Neural progenitor cell (in vitro differentiated cells): Measurements from ENCODE around the gene LIAS. TPM values are rescaled to one million over a fixed set of nuclear protein-coding genes. Genes with fewer than 3 reads are reported as not detected.

Experiments used
- DNase-seq: peaks from one replicate; pipeline ENCODE4 v3.0.0-alpha.2; 2016; ENCODE audit warnings: low spot score
- H2AFZ ChIP-seq: fragments of 200-600 bp; sonication (generic); replicated peaks from 2 replicates; pipeline ENCODE4 v1.6.1; 2016; ENCODE audit warnings: antibody characterized with exemption
- H3F3A ChIP-seq: fragments of 200-600 bp; sonication (generic); 2 replicates; pipeline ENCODE4 v1.6.1; 2016; ENCODE audit warnings: antibody characterized with exemption, low read depth
- H3K27ac ChIP-seq: fragments of 200-600 bp; sonication (generic); 2 replicates; pipeline ENCODE4 v1.5.1; 2016; ENCODE audit warnings: mild to moderate bottlenecking
- H3K27me3 ChIP-seq: fragments of 200-600 bp; sonication (generic); 2 replicates; pipeline ENCODE4 v1.6.1; 2016; ENCODE audit warnings: mild to moderate bottlenecking, moderate library complexity
- H3K36me3 ChIP-seq: fragments of 200-600 bp; sonication (generic); 2 replicates; pipeline ENCODE4 v1.5.1; 2016
- H3K4me1 ChIP-seq: fragments of 200-600 bp; sonication (generic); 2 replicates; pipeline ENCODE4 v1.6.1; 2016; ENCODE audit warnings: mixed run types
- H3K4me2 ChIP-seq: fragments of 200-600 bp; sonication (generic); 2 replicates; pipeline ENCODE4 v1.6.1; 2016
- H3K4me3 ChIP-seq: fragments of 200-600 bp; sonication (generic); 2 replicates; pipeline ENCODE4 v1.5.1; 2016
- H3K79me2 ChIP-seq: fragments of 200-600 bp; sonication (generic); 2 replicates; pipeline ENCODE4 v1.6.1; 2016; ENCODE audit warnings: low read depth
- H3K9ac ChIP-seq: fragments of 200-600 bp; sonication (generic); 2 replicates; pipeline ENCODE4 v1.6.1; 2016
- H3K9me3 ChIP-seq: fragments of 200-600 bp; sonication (generic); 2 replicates; pipeline ENCODE4 v1.5.1; 2016; ENCODE audit warnings: low read depth
- H4K20me1 ChIP-seq: fragments of 200-600 bp; sonication (generic); 2 replicates; pipeline ENCODE4 v1.6.1; 2016; ENCODE audit warnings: low read depth
- H3K27ac Mint-ChIP-seq: 3 replicates; pipeline ENCODE4 v1.8.0; 2021; ENCODE audit warnings: mixed read lengths
- H3K27me3 Mint-ChIP-seq: 2 replicates; pipeline ENCODE4 v1.8.0; 2022; ENCODE audit warnings: low read depth, mild to moderate bottlenecking, inconsistent platforms, moderate library complexity, mixed read lengths; ENCODE audit not compliant: insufficient read depth
- H3K36me3 Mint-ChIP-seq: 3 replicates; pipeline ENCODE4 v1.8.0; 2021; ENCODE audit warnings: mixed read lengths
- H3K4me1 Mint-ChIP-seq: 3 replicates; pipeline ENCODE4 v1.8.0; 2021; ENCODE audit warnings: mixed read lengths
- H3K4me3 Mint-ChIP-seq: 3 replicates; pipeline ENCODE4 v1.8.0; 2021; ENCODE audit warnings: mild to moderate bottlenecking, moderate library complexity, mixed read lengths
- H3K9me3 Mint-ChIP-seq: 3 replicates; pipeline ENCODE4 v1.8.0; 2020; ENCODE audit warnings: mixed read lengths
- CTCF ChIP-seq: fragments of 200-600 bp; sonication (generic); IDR thresholded peaks from 2 replicates; pipeline ENCODE4 v1.5.1; 2017; ENCODE audit warnings: antibody characterized with exemption, mild to moderate bottlenecking
- EZH2 ChIP-seq: fragments of 200-600 bp; sonication (generic); IDR thresholded peaks from 2 replicates; pipeline ENCODE4 v1.6.1; 2017; ENCODE audit warnings: antibody characterized with exemption, mild to moderate bottlenecking, moderate library complexity
- EZH2phosphoT487 ChIP-seq: fragments of 200-600 bp; sonication (generic); IDR thresholded peaks from 2 replicates; pipeline ENCODE4 v1.6.1; 2017; ENCODE audit warnings: antibody characterized with exemption
- total RNA-seq: library from RNA; depleted of rRNA; stranded (reverse); fragments of >200 nt; gene quantifications from 2 replicates; pipeline ENCODE4 v1.2.3, GENCODE V29; 2015; ENCODE audit warnings: low replicate concordance

Gene LIAS
- total RNA-seq, 1 donor from 2014 or later: 30.5 TPM

GRCh38 chr4:39441593-39441992 lies 17.3 kb upstream of the LIAS start:
- no peaks in the 10 kb centered on the region for H4K20me1 ChIP-seq
- H3K4me1 Mint-ChIP-seq: no peaks in the 10 kb centered on the region
- no peaks in the 10 kb centered on the region for H3K79me2 ChIP-seq
- H3K9me3 Mint-ChIP-seq: no peaks in the 10 kb centered on the region
- no peaks in the 10 kb centered on the region for H3K27me3 ChIP-seq
- H3K36me3 ChIP-seq: no peaks in the 10 kb centered on the region
- no peak for TF ChIP-seq CTCF
- TF ChIP-seq EZH2phosphoT487: no peak
- no peak for TF ChIP-seq EZH2
- no peaks in the 10 kb centered on the region for H3K4me1 ChIP-seq
- no peak overlapping the region for H3K27ac Mint-ChIP-seq
- H2AFZ ChIP-seq: no peak overlapping the region
- no peak overlapping the region for H3K9ac ChIP-seq
- H3K36me3 Mint-ChIP-seq: no peaks in the 10 kb centered on the region
- no peak overlapping the region for H3K4me2 ChIP-seq
- H3K27me3 Mint-ChIP-seq: peaks cover 3% of the 10 kb centered on the region
- no peak overlapping the region for H3K4me3 Mint-ChIP-seq
- H3K9me3 ChIP-seq: no peaks in the 10 kb centered on the region
- no peak for DNase-seq
- peaks cover 6% of the 10 kb centered on the region for H3F3A ChIP-seq
- H3K4me3 ChIP-seq: no peak overlapping the region
- no peak overlapping the region for H3K27ac ChIP-seq

- TF ChIP-seq EZH2phosphoT487: no peak
- no peak for TF ChIP-seq CTCF
- TF ChIP-seq EZH2: no peak
- Histone ChIP-seq H3F3A (peaks cover 6% of the 10 kb centered on the region), H3K9me3 (no peaks in the 10 kb centered on the region), H3K36me3 (no peaks in the 10 kb centered on the region), H2AFZ (no peak overlapping the region), H3K79me2 (no peaks in the 10 kb centered on the region), H3K27me3 (no peaks in the 10 kb centered on the region), H3K4me1 (no peaks in the 10 kb centered on the region), H3K27ac (no peak overlapping the region), H3K4me3 (no peak overlapping the region), H4K20me1 (no peaks in the 10 kb centered on the region), H3K9ac (no peak overlapping the region), H3K4me2 (no peak overlapping the region)
- no peak overlapping the region for H3K4me3 Mint-ChIP-seq
- no peak for DNase-seq
- H3K27me3 Mint-ChIP-seq: peaks cover 3% of the 10 kb centered on the region
- H3K9me3 Mint-ChIP-seq: no peaks in the 10 kb centered on the region
- no peaks in the 10 kb centered on the region for H3K4me1 Mint-ChIP-seq
- peaks cover 2% of the 10 kb centered on the region for H3K36me3 Mint-ChIP-seq
- no peak overlapping the region for H3K27ac Mint-ChIP-seq
Observed at GRCh38 chr4:39442998-39443397, 15.9 kb upstream of the LIAS start.

GRCh38 chr4:39446483-39446841 lies 12.4 kb upstream of the LIAS start:
- H2AFZ ChIP-seq: no peak overlapping the region
- Mint-ChIP-seq H3K4me1 (no peaks in the 10 kb centered on the region), H3K36me3 (peaks cover 4% of the 10 kb centered on the region), H3K27me3 (peaks cover 4% of the 10 kb centered on the region), H3K4me3 (no peak overlapping the region), H3K9me3 (no peaks in the 10 kb centered on the region), H3K27ac (no peak overlapping the region)
- H3K4me3 ChIP-seq: no peak overlapping the region
- H3K27ac ChIP-seq: no peak overlapping the region
- peaks cover 4% of the 10 kb centered on the region for H3K36me3 ChIP-seq
- H3K27me3 ChIP-seq: no peaks in the 10 kb centered on the region
- H3K9me3 ChIP-seq: no peaks in the 10 kb centered on the region
- no peak for DNase-seq
- H4K20me1 ChIP-seq: peaks cover 7% of the 10 kb centered on the region
- no peak overlapping the region for H3K4me2 ChIP-seq
- H3K4me1 ChIP-seq: no peaks in the 10 kb centered on the region
- no peaks in the 10 kb centered on the region for H3K79me2 ChIP-seq
- H3F3A ChIP-seq: peaks cover 40% of the 10 kb centered on the region
- TF ChIP-seq EZH2phosphoT487 (no peak), EZH2 (no peak), CTCF (no peak)
- H3K9ac ChIP-seq: no peak overlapping the region
